Activated CD8-positive, alpha-beta memory T cell treated with anti-CD3 and anti-CD28 coated beads, Interleukin-2, amount 10 ng/mL, durations not matched to agents 7 days and 5 days (primary cell): ENCODE results near the gene KRTAP5-2. TPM values are rescaled to one million over a fixed set of nuclear protein-coding genes. Genes with fewer than 3 reads are reported as not detected.

Source experiments
- ATAC-seq: fragments of 150-1000 bp; cut with Tn5 transposase; one replicate; pipeline ENCODE4 v1.10.0; 2021; ENCODE audit warnings: moderate library complexity
- CTCF ChIA-PET: fragments of 350-600 bp; sonication (Branson Sonifier 250); formaldehyde crosslinking; loops from one replicate; lab custom pipeline; 2021; ENCODE audit warnings: antibody characterized with exemption; lab: Charles Lee
- DNase-seq: peaks from one replicate; pipeline ENCODE4 v3.0.0-alpha.2; 2020
- H3K27ac Mint-ChIP-seq: one replicate; pipeline ENCODE4 v1.8.0; 2021; ENCODE audit warnings: mild to moderate bottlenecking, mixed read lengths
- H3K27me3 Mint-ChIP-seq: one replicate; pipeline ENCODE4 v1.8.0; 2021; ENCODE audit warnings: mixed read lengths
- H3K36me3 Mint-ChIP-seq: one replicate; pipeline ENCODE4 v1.8.0; 2021; ENCODE audit warnings: mild to moderate bottlenecking, mixed read lengths
- H3K4me1 Mint-ChIP-seq: one replicate; pipeline ENCODE4 v1.8.0; 2021; ENCODE audit warnings: mixed read lengths
- H3K4me3 Mint-ChIP-seq: one replicate; pipeline ENCODE4 v1.8.0; 2021; ENCODE audit warnings: mild to moderate bottlenecking, moderate library complexity, mixed read lengths
- H3K9me3 Mint-ChIP-seq: one replicate; pipeline ENCODE4 v1.8.0; 2022; ENCODE audit warnings: low read depth, mixed read lengths
- total RNA-seq, 2 experiments: library from RNA; stranded (reverse); gene quantifications; one replicate each; pipeline ENCODE4 v1.2.3, GENCODE V29; 2021

Gene KRTAP5-2
- total RNA-seq, 2 experiments from 2014 or later = not detected

DNA sequence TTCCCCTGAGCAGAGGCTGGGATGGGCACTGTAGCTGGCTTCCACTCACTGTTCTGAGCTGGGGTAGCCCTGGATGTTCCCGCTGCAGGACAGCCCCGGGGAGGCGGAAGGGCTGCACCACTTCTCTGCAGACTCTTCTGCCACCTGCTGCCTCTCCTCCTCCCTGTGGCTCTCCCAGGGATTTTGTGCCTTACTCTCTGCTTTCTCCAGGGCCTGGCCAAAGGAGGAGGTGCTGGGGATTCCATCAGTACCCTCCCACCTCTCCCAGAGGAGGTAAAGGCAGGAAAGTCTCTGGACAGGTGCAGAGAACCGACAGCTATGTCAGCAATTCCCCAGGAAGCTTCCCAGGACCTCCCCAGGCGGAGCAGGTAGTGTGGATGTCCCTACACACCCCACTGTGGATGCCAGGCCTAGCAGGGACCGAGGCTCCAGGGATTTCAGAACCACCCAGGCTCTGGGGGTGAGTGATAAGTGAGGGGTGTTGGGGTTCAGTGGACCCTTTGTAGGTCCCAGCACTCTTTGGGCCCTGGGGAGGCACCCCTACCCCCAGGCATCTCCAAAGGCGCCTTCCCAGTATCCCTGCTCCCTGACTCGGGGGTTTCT is 37.3 kb downstream of the KRTAP5-2 start:
- Mint-ChIP-seq H3K27ac (no peak overlapping the region), H3K4me3 (no peak overlapping the region), H3K4me1 (no peaks in the 10 kb centered on the region), H3K27me3 (no peaks in the 10 kb centered on the region), H3K36me3 (no peaks in the 10 kb centered on the region), H3K9me3 (no peaks in the 10 kb centered on the region)
- ATAC-seq (no peak), DNase-seq (no peak)
- CTCF ChIA-PET = interaction anchor here (1.1 kb wide), 1 partner anchor 14 kb away, joined by 5 read pairs; no protein-coding TSS in a partner anchor

- H3K9me3 Mint-ChIP-seq = no peaks in the 10 kb centered on the region
- no peak overlapping the region for H3K4me3 Mint-ChIP-seq
- H3K27me3 Mint-ChIP-seq = no peaks in the 10 kb centered on the region
- DNase-seq (no peak), ATAC-seq (no peak)
- no peak overlapping the region for H3K27ac Mint-ChIP-seq
- no peaks in the 10 kb centered on the region for H3K36me3 Mint-ChIP-seq
- no peaks in the 10 kb centered on the region for H3K4me1 Mint-ChIP-seq
- CTCF ChIA-PET = interaction anchor here (1.1 to 1.2 kb wide), 2 partner anchors 13 to 15 kb away, joined by 5 read pairs; no protein-coding TSS in a partner anchor
These were observed 38.0 kb downstream of the KRTAP5-2 start for GRCh38 chr11:1560002-1560648.

DNA sequence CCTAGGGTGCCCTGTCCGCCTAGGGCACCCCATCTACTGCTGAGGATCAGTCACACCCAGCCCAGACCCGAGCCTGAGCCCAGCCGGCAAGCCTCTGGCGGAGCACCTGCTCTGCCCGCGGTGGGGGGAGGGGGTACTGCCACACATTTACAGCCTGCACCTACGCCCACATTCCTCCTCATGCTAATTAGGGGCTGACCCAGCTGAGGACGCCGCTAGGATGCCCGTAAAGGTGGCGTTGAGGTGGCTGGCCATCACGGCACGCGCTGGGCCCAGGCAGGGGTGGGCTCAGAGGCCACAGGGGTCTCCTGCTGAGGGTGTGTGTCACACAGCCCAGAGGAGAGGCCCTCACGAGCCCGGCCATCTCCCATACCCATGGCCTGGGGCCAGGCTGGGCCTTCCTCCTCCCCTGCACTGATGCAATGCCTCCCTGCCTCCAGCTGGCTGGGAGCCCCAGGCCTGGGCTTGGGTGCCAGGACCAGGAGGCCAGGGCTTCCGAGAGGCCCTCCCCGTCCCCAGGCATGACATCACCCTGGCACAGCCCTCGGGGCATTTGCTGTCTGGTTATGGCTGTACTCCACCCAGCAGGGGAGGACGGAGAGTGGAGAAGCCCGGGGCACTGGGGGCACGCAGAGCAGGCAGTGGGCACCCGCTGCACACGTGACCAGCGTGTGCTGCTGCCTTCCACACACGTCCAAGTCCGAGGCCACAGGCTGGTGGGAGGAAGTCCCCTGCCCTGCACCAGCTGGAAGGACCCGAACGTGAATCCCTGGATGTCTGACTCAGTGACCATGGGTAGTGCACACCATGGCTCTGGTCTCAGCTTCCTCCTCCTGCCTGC is 38.8 kb downstream of the KRTAP5-2 start:
- Mint-ChIP-seq H3K4me1 (no peaks in the 10 kb centered on the region), H3K27me3 (no peaks in the 10 kb centered on the region), H3K27ac (no peak overlapping the region), H3K36me3 (no peaks in the 10 kb centered on the region), H3K9me3 (no peaks in the 10 kb centered on the region), H3K4me3 (no peak overlapping the region)
- ATAC-seq = no peak
- no peak for DNase-seq
- CTCF ChIA-PET = interaction anchor here (0.9 to 1.2 kb wide), 2 partner anchors 12 to 13 kb away, joined by 3 to 5 read pairs; no protein-coding TSS in a partner anchor

GRCh38 chr11:1558775-1559110 is 39.4 kb downstream of the KRTAP5-2 start:
- CTCF ChIA-PET = interaction anchor here (0.9 kb wide), 1 partner anchor 12 kb away, joined by 3 read pairs; no protein-coding TSS in a partner anchor
- H3K9me3 Mint-ChIP-seq = no peaks in the 10 kb centered on the region
- H3K27me3 Mint-ChIP-seq = no peaks in the 10 kb centered on the region
- H3K27ac Mint-ChIP-seq = no peak overlapping the region
- DNase-seq (no peak), ATAC-seq (no peak)
- no peak overlapping the region for H3K4me3 Mint-ChIP-seq
- H3K36me3 Mint-ChIP-seq = no peaks in the 10 kb centered on the region
- H3K4me1 Mint-ChIP-seq = no peaks in the 10 kb centered on the region

- DNase-seq (no peak), ATAC-seq (no peak)
- CTCF ChIA-PET = interaction anchor here (0.9 kb wide), 1 partner anchor 12 kb away, joined by 3 read pairs; no protein-coding TSS in a partner anchor
- Mint-ChIP-seq H3K4me1 (no peaks in the 10 kb centered on the region), H3K4me3 (no peak overlapping the region), H3K36me3 (no peaks in the 10 kb centered on the region), H3K27me3 (no peaks in the 10 kb centered on the region), H3K27ac (no peak overlapping the region), H3K9me3 (no peaks in the 10 kb centered on the region)
These were observed 40.0 kb downstream of the KRTAP5-2 start for GRCh38 chr11:1557904-1558774.

DNA sequence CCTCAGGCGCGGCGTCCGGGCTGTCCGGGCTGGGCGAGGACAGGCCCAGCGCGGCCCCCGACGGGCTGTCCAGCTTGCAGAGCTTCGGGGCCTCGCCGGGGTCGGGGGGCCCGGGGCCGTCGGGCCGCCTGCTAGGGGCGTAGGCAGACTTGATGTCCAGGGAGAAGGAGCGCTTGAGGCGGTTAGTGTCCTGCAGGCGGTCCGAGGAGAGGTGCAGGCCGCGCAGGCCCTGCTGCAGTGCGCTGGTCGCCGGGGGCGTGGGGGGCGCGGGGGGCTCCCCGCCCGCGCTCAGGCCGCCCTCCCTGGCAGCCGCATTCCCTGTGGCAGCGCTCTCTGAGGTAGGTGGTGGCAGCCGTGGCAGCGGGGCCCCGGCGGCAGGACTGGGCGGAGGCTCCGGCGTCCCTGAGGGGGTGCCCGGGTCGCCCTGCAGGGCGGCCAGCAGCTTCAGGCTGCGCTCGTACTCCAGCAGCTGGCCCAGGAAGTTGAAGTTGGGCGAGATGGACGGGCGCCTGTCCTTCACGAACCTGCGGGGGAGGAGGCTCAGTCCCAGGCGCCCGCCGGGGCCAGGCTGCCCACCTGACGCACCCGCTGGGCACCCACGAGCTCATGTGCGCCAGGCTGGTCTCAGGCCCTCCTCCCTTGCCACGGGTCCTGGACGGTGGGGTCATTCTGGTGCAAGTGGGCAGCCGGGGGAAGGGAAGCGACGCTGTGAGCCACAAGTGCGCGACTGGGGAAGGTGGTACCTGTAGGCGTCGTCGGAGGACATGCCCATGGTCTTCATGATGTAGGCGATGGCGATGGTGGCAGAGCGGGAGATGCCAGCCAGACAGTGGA is 40.8 kb downstream of the KRTAP5-2 start:
- H3K27ac Mint-ChIP-seq = no peak overlapping the region
- H3K27me3 Mint-ChIP-seq = no peaks in the 10 kb centered on the region
- CTCF ChIA-PET = no interaction called here
- H3K4me1 Mint-ChIP-seq = no peaks in the 10 kb centered on the region
- DNase-seq (no peak), ATAC-seq (no peak)
- H3K36me3 Mint-ChIP-seq = no peaks in the 10 kb centered on the region
- H3K9me3 Mint-ChIP-seq = no peaks in the 10 kb centered on the region
- H3K4me3 Mint-ChIP-seq = no peak overlapping the region

DNA sequence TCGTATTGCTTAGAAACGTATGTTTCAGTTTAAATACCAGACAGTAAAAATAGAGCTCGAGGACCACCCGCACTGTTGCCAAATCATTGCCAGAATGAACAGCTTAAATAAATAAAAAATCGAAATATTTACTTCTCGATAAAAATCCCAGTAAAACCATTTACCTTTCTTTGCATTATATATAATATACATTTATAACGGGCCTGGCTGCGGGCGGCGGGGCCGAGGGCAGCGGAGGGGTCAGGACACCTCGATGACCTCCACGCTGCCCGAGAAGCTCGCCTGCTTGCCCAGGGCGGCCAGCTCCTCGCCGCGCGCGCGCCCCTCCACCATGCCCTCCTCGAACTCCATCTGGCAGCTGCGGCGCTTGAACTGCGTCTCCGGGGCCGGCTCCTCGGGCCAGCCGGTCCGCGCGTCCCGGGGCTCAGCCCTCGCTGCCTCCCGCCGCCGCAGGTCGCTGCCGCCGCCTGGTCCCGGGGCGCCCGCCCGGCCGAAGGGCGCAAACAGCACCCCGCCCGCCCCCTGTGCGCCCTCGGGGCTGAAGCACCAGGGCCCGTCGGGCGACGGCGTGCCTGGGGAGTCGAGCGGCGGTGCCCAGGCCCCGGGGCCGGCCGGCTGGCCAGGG is 41.7 kb downstream of the KRTAP5-2 start:
- Mint-ChIP-seq H3K4me3 (no peak overlapping the region), H3K27ac (no peak overlapping the region), H3K4me1 (no peaks in the 10 kb centered on the region), H3K27me3 (no peaks in the 10 kb centered on the region), H3K36me3 (no peaks in the 10 kb centered on the region), H3K9me3 (no peaks in the 10 kb centered on the region)
- ATAC-seq = no peak
- DNase-seq = no peak
- CTCF ChIA-PET = interaction anchor here (1.0 to 1.3 kb wide), 3 partner anchors 10 to 18 kb away, joined by 3 to 6 read pairs (median 3); no protein-coding TSS in a partner anchor

DNA sequence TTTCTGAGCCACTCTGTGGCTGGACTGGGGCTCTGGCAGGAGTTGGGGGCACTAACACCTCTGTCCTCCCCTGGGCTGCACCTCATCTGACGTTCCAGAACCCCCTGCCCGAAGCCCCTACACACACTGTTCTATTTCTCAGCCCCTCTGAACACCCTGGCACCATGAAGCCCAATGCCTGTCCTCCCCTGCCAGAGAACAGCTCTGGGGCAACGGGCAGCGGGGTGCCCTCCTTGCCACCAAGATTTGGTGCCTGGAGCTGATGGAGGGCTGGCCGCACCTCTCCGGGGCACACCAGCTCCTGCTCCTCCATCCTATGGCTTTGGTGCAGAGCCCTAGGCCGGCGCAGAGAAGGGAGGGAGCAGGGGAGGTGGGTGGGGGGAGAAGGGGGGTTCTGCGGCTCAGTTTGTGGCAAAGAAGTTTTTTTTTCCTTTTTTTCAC is 42.4 kb downstream of the KRTAP5-2 start:
- Mint-ChIP-seq H3K9me3 (no peaks in the 10 kb centered on the region), H3K36me3 (no peaks in the 10 kb centered on the region), H3K27me3 (no peaks in the 10 kb centered on the region), H3K27ac (no peak overlapping the region), H3K4me3 (no peak overlapping the region), H3K4me1 (no peaks in the 10 kb centered on the region)
- DNase-seq (no peak), ATAC-seq (no peak)
- CTCF ChIA-PET = interaction anchor here (1.0 to 1.3 kb wide), 3 partner anchors 9 to 19 kb away, joined by 3 to 6 read pairs (median 3); no protein-coding TSS in a partner anchor

DNA sequence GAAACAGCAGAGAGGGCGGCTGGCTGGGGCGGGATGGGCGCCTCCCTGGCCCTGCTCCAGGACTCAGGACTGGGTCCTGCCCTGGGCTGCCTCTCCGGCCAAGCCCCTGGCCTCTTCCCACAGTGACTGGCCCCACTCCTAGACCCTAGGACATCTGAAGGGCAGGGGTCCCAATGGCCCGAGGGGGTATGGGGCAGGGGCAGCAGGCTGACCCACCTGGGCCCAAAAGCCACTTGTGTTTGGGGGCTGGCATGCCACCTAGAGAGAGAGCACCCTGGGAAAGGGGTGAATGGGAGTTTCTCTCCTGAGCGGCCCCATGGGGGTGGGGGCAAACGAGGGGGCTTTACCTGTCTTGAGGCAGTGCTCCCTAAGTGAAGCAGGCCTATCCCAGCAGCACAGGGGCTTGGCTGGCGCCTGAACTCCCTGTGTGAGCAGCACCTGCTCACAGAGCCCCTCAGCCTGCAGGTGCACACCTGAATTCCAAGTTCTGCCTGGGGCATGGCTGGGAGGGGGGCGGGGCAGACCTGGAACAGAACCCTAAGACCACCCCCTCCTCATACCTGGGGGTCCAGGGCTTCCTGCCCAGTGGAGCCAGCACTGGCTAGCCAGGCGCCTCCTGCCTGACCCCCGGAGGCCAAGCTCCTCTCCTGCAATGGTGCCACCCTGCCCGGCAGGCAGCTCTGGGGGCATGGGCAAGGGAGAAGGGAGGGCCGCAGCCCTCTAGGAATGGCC is 42.9 kb downstream of the KRTAP5-2 start:
- no peak for ATAC-seq
- H3K27ac Mint-ChIP-seq = no peak overlapping the region
- no peak for DNase-seq
- no peaks in the 10 kb centered on the region for H3K9me3 Mint-ChIP-seq
- CTCF ChIA-PET = interaction anchor here (1.3 kb wide), 2 partner anchors 8 to 20 kb away, joined by 3 to 6 read pairs; no protein-coding TSS in a partner anchor
- H3K27me3 Mint-ChIP-seq = no peaks in the 10 kb centered on the region
- H3K4me3 Mint-ChIP-seq = no peak overlapping the region
- H3K4me1 Mint-ChIP-seq = no peaks in the 10 kb centered on the region
- no peaks in the 10 kb centered on the region for H3K36me3 Mint-ChIP-seq

DNA sequence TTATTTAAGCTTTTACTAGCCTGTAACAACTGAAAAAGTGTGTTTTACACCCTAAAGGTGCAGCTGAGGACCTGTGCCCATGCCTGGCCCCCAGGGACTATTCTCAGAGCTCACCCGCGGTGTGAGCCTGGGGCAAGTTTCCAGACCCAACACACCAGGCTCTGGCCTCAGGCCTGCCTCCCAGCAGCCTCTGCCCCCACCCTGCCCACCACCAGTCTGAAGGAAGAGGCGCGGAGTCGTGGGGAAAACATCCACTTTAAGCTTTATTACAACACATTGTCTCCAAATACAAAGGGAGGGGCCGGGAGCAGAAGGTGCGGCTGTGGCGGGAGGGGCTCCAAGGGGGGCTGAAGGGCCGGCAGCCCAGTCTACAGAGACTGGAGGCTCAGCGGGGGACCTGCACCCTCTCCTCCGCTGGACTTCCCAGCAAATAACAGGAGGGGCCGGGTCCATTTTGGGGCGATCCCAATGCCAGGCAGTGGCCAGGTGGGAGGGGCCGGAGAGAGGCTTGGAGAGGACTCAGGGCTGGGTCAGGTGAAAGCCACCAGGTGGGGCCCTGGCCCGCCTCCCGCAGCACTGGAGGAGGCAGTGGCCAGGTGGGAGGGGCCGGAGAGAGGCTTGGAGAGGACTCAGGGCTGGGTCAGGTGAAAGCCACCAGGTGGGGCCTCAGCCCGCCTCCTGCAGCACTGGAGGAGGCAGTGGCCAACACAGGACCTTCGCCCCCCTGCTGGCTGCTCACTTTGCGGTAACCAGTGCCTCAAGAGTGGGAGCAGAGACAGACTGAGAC is 44.1 kb downstream of the KRTAP5-2 start:
- DNase-seq = no peak
- Mint-ChIP-seq H3K4me1 (no peaks in the 10 kb centered on the region), H3K36me3 (no peaks in the 10 kb centered on the region), H3K27me3 (peaks cover 8% of the 10 kb centered on the region), H3K27ac (no peak overlapping the region), H3K4me3 (no peak overlapping the region), H3K9me3 (no peaks in the 10 kb centered on the region)
- no peak for ATAC-seq
- CTCF ChIA-PET = interaction anchor here (0.6 to 1.2 kb wide), 3 partner anchors 21 to 360 kb away, joined by 3 to 4 read pairs (median 4); no protein-coding TSS in a partner anchor
